ENCODE results near the gene SCGN.

Gene SCGN

GRCh38 chr6:25670793-25671513 is 18.9 kb downstream of the SCGN start:
- Histone ChIP-seq H3K4me3 (ENCODE audit: low read depth, low read length, poor library complexity, severe bottlenecking) (no peak overlapping the region), H2AFZ (ENCODE audit: low read length) (no peak overlapping the region), H3K9ac (ENCODE audit: low read length) (no peak overlapping the region), H4K20me1 (ENCODE audit: insufficient read depth, low read length) (no peaks in the 10 kb centered on the region), H3K9me2 (ENCODE audit: low read depth, low read length) (no peaks in the 10 kb centered on the region), H3K9me3 (ENCODE audit: low read length) (no peaks in the 10 kb centered on the region), H3K4me2 (ENCODE audit: low read length) (no peak overlapping the region), H3K27ac (ENCODE audit: low read depth, low read length, poor library complexity, severe bottlenecking) (no peak overlapping the region), H3F3A (ENCODE audit: insufficient read depth, low read length) (no peaks in the 10 kb centered on the region), H3K36me3 (ENCODE audit: insufficient read depth, low read length) (no peaks in the 10 kb centered on the region), H3K27me3 (ENCODE audit: insufficient read depth, low read length) (no peaks in the 10 kb centered on the region), H3K4me1 (ENCODE audit: insufficient read depth, low read length, severe bottlenecking) (no peaks in the 10 kb centered on the region), H3K79me2 (ENCODE audit: insufficient read depth, low read length) (no peaks in the 10 kb centered on the region)
- TF ChIP-seq CTCF (IDR thresholded peaks at IDR 0.05; ENCODE audit: low read length) (no peak), EZH2 (IDR thresholded peaks at IDR 0.05; ENCODE audit: borderline replicate concordance, low read length) (no peak)

GRCh38 chr6:25671652-25672051 is 19.6 kb downstream of the SCGN start:
- Histone ChIP-seq H3K9ac (ENCODE audit: low read length) (no peak overlapping the region), H3K79me2 (ENCODE audit: insufficient read depth, low read length) (no peaks in the 10 kb centered on the region), H3K4me1 (ENCODE audit: insufficient read depth, low read length, severe bottlenecking) (no peaks in the 10 kb centered on the region), H4K20me1 (ENCODE audit: insufficient read depth, low read length) (no peaks in the 10 kb centered on the region), H3K9me2 (ENCODE audit: low read depth, low read length) (no peaks in the 10 kb centered on the region), H3K27ac (ENCODE audit: low read depth, low read length, poor library complexity, severe bottlenecking) (no peak overlapping the region), H2AFZ (ENCODE audit: low read length) (no peak overlapping the region), H3K9me3 (ENCODE audit: low read length) (no peaks in the 10 kb centered on the region), H3K27me3 (ENCODE audit: insufficient read depth, low read length) (no peaks in the 10 kb centered on the region), H3F3A (ENCODE audit: insufficient read depth, low read length) (no peaks in the 10 kb centered on the region), H3K4me3 (ENCODE audit: low read depth, low read length, poor library complexity, severe bottlenecking) (no peak overlapping the region), H3K4me2 (ENCODE audit: low read length) (no peak overlapping the region), H3K36me3 (ENCODE audit: insufficient read depth, low read length) (no peaks in the 10 kb centered on the region)
- TF ChIP-seq EZH2 (IDR thresholded peaks at IDR 0.05; ENCODE audit: borderline replicate concordance, low read length), result no peak
- TF ChIP-seq CTCF (IDR thresholded peaks at IDR 0.05; ENCODE audit: low read length), result no peak

- Histone ChIP-seq H3K36me3 (ENCODE audit: insufficient read depth, low read length) (no peaks in the 10 kb centered on the region), H4K20me1 (ENCODE audit: insufficient read depth, low read length) (no peaks in the 10 kb centered on the region), H3F3A (ENCODE audit: insufficient read depth, low read length) (no peaks in the 10 kb centered on the region), H3K79me2 (ENCODE audit: insufficient read depth, low read length) (no peaks in the 10 kb centered on the region), H3K9ac (ENCODE audit: low read length) (no peak overlapping the region), H2AFZ (ENCODE audit: low read length) (no peak overlapping the region), H3K4me1 (ENCODE audit: insufficient read depth, low read length, severe bottlenecking) (no peaks in the 10 kb centered on the region), H3K27ac (ENCODE audit: low read depth, low read length, poor library complexity, severe bottlenecking) (no peak overlapping the region), H3K9me3 (ENCODE audit: low read length) (no peaks in the 10 kb centered on the region), H3K9me2 (ENCODE audit: low read depth, low read length) (no peaks in the 10 kb centered on the region), H3K4me3 (ENCODE audit: low read depth, low read length, poor library complexity, severe bottlenecking) (no peak overlapping the region), H3K4me2 (ENCODE audit: low read length) (no peak overlapping the region), H3K27me3 (ENCODE audit: insufficient read depth, low read length) (no peaks in the 10 kb centered on the region)
- TF ChIP-seq EZH2 (IDR thresholded peaks at IDR 0.05; ENCODE audit: borderline replicate concordance, low read length) (no peak), CTCF (IDR thresholded peaks at IDR 0.05; ENCODE audit: low read length) (no peak)
Measured at GRCh38 chr6:25675167-25675566, 23.2 kb downstream of the SCGN start.

Measured in OCI-LY1 (cell line).